Measurements from ENCODE around the gene IL4.
"Not testable (repeated sequence)": the region's sequence is repeated elsewhere in the genome, so short reads cannot be mapped to it uniquely, and the experiment has no call there.

DNA sequence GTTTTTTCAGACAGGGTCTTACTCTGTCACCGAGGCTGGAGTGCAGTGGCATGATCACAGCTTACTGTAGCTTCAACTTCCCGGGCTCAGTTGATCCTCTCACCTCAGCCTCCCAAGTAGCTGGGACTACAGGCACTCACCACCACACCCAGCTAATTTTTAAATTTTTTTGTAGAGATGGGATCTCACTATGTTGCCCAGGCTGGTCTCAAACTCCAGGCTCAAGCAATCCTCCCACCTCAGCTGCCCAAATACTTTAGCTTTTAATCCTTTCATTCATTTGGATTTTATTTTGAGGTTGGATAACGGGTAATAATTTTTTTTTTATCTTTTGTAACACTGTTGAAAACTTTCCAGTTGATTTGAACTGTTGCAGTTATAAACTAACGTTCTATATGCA is 40.2 kb upstream of the IL4 start:
- TF ChIP-seq, protein P1, sequence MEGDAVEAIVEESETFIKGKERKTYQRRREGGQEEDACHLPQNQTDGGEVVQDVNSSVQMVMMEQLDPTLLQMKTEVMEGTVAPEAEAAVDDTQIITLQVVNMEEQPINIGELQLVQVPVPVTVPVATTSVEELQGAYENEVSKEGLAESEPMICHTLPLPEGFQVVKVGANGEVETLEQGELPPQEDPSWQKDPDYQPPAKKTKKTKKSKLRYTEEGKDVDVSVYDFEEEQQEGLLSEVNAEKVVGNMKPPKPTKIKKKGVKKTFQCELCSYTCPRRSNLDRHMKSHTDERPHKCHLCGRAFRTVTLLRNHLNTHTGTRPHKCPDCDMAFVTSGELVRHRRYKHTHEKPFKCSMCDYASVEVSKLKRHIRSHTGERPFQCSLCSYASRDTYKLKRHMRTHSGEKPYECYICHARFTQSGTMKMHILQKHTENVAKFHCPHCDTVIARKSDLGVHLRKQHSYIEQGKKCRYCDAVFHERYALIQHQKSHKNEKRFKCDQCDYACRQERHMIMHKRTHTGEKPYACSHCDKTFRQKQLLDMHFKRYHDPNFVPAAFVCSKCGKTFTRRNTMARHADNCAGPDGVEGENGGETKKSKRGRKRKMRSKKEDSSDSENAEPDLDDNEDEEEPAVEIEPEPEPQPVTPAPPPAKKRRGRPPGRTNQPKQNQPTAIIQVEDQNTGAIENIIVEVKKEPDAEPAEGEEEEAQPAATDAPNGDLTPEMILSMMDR (IDR thresholded peaks at IDR 0.05) = not testable (repeated sequence)
- TF ChIP-seq POLR2A (IDR thresholded peaks at IDR 0.05) = not testable (repeated sequence)

All from esophagus squamous epithelium (tissue), 4 donors.